ENCODE measurements around the gene IFITM2. TPM values are rescaled to one million over a fixed set of nuclear protein-coding genes. Genes with fewer than 3 reads are reported as not detected.
"Not testable (repeated sequence)": the region's sequence is repeated elsewhere in the genome, so short reads cannot be mapped to it uniquely, and the experiment has no call there.

The IFITM2 gene
- polyA plus RNA-seq, 3 donors, result 156 to 251 (median 209) TPM

DNA sequence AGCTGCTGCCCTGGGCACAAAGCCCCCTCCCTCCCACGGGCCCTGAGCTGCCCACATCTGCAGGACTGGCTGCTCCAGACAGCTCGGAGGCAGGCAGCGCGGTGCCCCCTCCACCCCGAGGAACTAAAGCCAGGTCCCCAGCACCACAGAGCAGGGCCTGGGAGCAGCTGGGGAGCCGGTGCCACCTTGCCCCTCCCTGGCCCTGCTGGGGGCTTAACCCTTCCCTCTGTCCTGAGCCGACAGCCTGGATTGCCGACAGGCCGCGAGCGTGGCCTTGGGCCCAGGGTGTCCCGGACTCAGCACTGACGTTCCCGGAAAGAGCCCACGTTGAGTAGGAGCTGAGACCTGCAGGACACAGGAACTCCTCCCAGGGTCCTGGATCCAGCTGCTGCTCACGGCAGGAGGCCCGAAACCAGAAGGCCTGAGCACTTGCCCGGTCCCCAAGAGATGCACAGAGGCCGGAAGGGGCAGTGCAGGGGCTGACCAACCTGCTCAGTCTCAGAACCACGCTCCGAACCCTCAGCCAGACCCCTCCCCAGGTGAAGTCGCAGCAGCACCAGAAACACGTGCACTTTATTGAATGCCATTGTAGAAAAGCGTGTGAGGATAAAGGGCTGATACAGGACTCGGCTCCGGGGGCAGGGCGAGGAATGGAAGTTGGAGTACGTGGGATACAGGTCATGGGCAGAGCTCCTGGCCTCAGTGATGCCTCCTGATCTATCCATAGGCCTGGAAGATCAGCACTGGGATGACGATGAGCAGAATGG, 11.7 kb downstream of the IFITM2 start:
- DNase-seq (ENCODE audit: low read depth in 3 of 3, low spot score in 2 of 3), result not testable (repeated sequence)

- DNase-seq (ENCODE audit: low read depth in 3 of 3, low spot score in 2 of 3), result not testable (repeated sequence)
Observed at GRCh38 chr11:319888-320273, 12.3 kb downstream of the IFITM2 start.

DNA sequence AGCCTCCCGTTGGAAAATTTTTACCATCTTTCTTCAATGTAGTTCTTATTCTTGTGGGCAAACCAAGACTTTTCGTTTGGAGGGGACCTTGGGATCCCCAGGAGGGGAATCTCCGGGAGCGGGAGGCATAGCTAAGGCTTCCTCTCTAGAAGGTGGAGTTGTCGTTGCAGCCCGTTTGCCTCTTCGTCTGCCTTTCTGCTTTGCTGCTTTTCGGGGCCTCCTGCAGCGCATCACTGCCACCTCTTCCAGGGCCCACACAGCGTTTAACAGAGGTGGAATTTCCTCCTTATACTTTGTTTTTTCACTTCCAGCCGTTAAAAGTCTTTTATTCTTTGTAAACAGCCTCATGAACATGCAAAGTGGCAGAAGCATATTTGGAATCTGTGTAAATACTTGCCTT, 16.5 kb downstream of the IFITM2 start:
- no peak for DNase-seq (ENCODE audit: low read depth in 3 of 3, low spot score in 2 of 3)

- not testable (repeated sequence) for DNase-seq (ENCODE audit: low read depth in 3 of 3, low spot score in 2 of 3)
Observed at GRCh38 chr11:324593-325517, 17.2 kb downstream of the IFITM2 start.

DNA sequence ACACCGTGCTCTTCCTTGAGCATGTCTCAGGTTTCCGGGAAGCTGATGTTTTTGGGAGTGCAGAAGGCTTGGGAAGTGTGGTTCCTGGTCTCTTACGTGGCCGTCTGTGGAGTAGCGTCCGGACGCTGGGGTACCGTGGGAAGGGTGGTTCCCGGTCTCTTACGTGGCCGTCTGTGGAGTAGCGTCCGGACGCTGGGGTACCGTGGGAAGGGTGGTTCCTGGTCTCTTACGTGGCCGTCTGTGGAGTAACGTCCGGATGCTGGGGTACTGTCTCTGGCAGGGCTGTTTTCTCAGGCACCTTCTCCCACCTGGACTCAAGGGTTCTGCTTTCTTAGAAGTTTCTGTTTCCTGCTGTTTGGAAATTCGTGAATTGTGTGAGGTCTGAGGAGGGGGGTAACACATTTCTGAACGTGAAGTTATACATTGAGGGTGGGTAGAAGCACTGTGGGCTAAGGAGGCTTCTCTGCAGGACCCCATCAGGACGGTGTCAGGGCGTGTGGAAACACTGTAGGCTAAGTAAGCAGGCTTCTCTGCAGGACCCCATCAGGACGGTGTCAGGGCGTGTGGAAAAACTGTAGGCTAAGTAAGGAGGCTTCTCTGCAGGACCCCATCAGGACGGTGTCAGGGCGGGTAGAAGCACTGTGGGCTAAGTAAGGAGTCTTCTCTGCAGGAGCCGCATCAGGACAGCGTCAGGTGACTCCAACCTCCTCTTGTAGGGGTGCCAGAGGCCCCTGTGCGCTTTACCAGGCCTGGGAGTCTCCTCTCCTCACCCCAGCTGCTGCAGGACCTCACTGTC, 18.4 kb downstream of the IFITM2 start:
- no peak for DNase-seq (ENCODE audit: low read depth in 3 of 3, low spot score in 2 of 3)

- no peak for DNase-seq (ENCODE audit: low read depth in 3 of 3, low spot score in 2 of 3)
Observed at GRCh38 chr11:326592-326841, 18.9 kb downstream of the IFITM2 start.

- no peak for DNase-seq (ENCODE audit: low read depth in 3 of 3, low spot score in 2 of 3)
Observed at GRCh38 chr11:326842-327580, 19.4 kb downstream of the IFITM2 start.

DNA sequence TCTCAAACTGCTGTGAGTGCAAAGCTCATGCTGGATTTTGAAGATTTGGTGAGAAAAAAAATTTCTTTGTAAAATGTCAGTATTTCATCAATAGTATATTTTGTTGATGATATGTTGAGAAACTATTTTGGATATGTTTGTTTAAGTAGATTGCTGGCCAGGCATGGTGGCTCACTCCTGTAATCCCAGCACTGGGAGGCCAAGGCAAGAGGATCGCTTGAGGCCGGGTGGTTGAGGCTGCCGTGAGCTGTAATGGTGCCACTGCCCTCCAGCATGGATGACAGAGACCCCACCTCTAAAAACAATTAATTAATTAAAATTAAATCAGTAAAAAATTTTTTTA, 19.9 kb downstream of the IFITM2 start:
- DNase-seq (ENCODE audit: low read depth in 3 of 3, low spot score in 2 of 3), result no peak

GRCh38 chr11:328012-328411, 20.4 kb downstream of the IFITM2 start:
- no peak for DNase-seq (ENCODE audit: low read depth in 3 of 3, low spot score in 2 of 3)

DNA sequence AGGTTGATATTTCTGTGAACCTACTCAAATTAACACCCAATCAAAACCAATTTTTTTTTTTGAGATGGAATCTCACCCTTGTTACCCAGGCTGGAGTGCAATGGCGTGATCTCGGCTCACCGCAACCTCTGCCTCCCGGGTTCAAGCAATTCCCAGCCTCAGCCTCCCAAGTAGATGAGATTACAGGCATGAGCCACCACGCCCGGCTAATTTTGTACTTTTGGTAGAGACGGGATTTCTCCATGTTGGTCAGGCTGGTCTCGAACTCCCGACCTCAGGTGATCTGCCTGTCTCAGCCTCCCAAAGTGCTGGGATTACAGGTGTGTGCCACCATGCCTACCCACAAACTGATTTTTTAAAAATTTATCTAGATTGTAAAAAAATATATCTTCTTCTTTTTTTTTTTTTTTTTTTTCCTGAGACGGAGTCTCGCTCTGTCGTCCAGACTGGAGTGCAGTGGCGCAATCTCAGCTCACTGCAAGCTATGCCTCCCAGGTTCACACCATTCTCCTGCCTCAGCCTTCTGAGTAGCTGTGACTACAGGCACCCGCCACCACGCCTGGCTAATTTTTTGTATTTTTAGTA, 21.0 kb downstream of the IFITM2 start:
- DNase-seq (ENCODE audit: low read depth in 3 of 3, low spot score in 2 of 3), result not testable (repeated sequence)

DNA sequence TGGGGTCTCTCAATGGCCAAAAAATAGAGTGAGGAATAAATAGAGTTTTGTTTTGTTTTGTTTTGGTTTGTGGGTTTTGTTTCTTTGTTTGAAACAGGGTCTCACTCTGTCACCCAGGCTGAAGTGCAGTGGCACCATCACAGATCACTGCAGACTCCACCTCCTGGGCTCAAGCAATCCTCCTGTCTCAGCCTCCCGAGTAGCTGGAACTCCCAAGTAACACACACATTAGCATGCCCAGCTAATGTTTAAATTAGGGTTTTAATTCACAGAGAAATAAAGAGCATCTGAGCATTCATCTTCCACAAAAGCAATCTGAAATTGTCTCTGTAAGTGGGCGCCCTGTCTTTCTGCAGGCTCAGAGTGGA, 22.3 kb downstream of the IFITM2 start:
- DNase-seq (ENCODE audit: low read depth in 3 of 3, low spot score in 2 of 3), result no peak

- no peak for DNase-seq (ENCODE audit: low read depth in 3 of 3, low spot score in 2 of 3)
Observed at GRCh38 chr11:330307-330693, 22.7 kb downstream of the IFITM2 start.

DNA sequence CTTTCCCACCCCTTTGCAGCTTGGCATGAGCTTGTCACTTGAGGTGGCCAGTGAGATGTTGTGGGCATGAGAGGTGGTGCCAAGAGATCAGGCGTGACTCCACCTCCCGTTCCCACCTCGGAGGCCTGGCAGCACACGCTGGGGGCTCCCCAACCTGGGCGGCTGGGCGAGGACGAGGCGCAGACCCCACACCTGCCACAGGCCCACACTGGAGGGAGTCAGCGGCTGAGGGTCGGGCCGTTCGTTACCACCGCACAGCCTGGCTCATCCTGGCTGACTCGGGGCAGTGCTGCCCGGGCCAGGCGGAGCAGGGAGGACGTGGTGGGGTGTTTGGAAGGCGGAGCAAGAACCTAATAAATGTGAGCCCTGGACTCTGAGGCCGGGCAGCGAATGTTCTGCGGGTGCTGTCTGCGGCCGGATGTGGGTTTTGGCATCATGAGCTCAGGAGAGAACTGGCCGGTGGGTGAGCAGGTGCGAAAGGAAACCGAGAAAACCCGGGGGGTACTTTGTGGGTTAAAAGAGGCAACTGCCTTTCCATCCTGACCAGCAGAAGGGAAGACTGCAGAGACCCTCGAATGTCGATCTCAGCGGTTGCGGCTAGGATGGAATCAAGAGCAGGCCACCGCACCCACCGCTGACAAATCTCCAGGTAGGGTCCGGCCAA, 23.2 kb downstream of the IFITM2 start:
- DNase-seq (ENCODE audit: low read depth in 3 of 3, low spot score in 2 of 3), result no peak

GRCh38 chr11:331358-332060, 23.9 kb downstream of the IFITM2 start:
- DNase-seq (ENCODE audit: low read depth in 3 of 3, low spot score in 2 of 3), result no peak

GRCh38 chr11:332651-333480, 25.2 kb downstream of the IFITM2 start:
- DNase-seq (ENCODE audit: low read depth in 3 of 3, low spot score in 2 of 3), result no peak

DNA sequence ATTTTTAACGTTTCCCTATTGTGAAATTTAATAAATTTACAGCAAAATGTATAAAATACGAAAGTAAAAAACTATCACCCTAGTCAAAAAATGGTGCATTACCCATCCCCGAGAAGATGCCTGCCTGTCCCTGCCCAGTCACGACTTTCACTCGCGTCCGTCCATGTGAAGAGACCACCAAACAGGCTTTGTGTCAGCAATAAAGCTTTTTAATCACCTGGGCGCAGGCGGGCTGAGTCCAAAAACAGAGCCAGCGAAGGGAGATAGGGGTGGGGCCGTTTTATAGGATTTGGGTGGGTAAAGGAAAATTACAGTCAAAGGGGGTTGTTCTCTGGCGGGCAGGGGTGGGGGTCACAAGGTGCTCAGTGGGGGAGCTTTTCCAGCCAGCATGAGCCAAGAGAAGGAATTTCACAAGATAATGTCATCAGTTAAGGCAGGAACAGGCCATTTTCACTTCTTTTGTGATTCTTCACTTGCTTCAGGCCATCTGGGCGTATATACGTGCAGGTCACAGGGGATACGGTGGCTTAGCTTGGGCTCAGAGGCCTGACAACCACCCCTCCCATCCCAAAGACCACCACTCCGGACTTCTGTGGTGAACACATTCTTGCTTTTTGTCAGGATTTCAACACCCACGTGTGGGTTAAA, 26.1 kb downstream of the IFITM2 start:
- DNase-seq (ENCODE audit: low read depth in 3 of 3, low spot score in 2 of 3), result not testable (repeated sequence)

DNA sequence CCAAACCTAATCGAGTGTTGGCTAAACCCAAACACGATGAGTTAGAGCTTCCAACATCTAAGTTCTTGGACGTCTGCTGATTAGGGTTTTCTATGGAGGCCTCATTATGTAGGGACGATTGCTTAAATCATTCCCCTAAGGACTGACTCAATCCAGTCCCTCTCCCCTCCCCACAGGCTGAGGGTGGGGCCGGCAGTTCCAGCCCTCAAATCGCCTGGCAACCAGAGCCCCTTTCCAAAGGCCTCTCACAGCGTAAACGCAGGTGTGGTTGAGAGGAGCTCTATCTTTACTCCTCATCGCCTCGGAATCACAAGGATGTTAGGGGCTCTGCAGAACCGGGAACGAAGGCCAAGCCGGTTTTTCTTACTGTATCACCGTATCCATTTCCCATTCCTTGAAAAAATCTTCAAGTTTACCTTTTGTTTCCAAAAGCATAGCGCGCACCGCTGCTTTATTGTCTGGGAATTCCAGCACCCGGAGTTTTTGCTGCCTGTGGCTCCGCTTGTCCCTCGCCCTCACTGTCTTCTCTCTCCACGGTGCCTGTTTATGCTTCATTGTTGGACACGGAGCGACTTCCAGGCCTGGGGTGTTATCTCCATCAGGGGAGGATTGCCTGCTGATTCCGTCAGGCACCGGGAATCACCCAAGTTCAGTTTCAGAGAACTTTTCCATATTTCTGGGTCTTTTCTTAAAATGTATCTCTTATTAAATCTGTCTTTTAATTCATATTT, 26.8 kb downstream of the IFITM2 start:
- DNase-seq (ENCODE audit: low read depth in 3 of 3, low spot score in 2 of 3), result no peak
